Choroid plexus epithelial cell (primary cell): Measurements from ENCODE around the gene PML.
"Not testable (repeated sequence)": the region's sequence is repeated elsewhere in the genome, so short reads cannot be mapped to it uniquely, and the experiment has no call there.

Experiments
- DNase-seq: peaks from one replicate; pipeline ENCODE4 v3.0.0-alpha.2; 2010; ENCODE audit warnings: low read depth
- H3K4me3 ChIP-seq: 2 replicates; pipeline ENCODE4 v1.5.1; 2011; ENCODE audit warnings: low read depth, mild to moderate bottlenecking, control low read depth, low read length, moderate library complexity
- TF ChIP-seq, protein P1 (sequence below): conservative IDR thresholded peaks from 2 replicates; pipeline ENCODE4 v1.5.1; 2011; ENCODE audit warnings: low read depth, mild to moderate bottlenecking, control low read depth, inconsistent platforms, low read length, moderate library complexity

PML gene

DNA sequence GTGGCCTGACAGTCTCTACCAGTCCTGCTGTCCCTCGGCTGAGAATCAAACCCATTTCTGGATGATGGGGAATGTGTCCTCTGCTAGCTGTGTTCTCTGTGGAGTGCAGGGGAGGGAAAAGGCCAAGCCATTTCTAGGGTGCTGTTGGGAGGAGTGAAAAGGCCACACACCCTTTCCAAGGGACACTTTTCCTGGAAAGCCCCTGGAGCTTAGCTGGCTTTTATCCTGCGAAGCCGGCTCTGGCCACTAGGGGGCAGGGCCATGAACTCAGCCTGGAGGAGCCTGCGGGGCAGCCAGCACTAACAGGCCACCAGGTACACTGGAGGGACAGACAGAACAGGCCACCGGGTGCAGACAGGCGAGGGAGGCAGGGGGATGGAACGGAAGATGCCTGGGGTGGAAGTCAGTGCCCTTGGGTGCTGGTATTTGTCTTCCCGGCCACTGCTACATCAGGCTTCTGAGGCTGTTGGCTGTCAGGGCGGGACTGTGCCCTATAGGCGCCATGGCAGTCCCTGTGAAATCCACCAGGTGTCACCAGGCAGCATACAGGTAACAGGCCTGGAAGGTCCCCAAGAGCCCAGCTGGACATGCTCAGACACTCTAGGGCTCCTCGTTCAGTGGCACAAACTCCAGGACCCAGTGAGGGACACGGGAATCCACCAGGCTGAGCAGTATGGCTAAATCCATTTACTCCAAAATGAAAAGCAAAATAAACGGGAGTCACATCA is 71.3 kb downstream of the PML start:
- TF ChIP-seq, protein P1, sequence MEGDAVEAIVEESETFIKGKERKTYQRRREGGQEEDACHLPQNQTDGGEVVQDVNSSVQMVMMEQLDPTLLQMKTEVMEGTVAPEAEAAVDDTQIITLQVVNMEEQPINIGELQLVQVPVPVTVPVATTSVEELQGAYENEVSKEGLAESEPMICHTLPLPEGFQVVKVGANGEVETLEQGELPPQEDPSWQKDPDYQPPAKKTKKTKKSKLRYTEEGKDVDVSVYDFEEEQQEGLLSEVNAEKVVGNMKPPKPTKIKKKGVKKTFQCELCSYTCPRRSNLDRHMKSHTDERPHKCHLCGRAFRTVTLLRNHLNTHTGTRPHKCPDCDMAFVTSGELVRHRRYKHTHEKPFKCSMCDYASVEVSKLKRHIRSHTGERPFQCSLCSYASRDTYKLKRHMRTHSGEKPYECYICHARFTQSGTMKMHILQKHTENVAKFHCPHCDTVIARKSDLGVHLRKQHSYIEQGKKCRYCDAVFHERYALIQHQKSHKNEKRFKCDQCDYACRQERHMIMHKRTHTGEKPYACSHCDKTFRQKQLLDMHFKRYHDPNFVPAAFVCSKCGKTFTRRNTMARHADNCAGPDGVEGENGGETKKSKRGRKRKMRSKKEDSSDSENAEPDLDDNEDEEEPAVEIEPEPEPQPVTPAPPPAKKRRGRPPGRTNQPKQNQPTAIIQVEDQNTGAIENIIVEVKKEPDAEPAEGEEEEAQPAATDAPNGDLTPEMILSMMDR: peak; percentile 10
- DNase-seq, H3K4me3 ChIP-seq: not testable (repeated sequence)

DNA sequence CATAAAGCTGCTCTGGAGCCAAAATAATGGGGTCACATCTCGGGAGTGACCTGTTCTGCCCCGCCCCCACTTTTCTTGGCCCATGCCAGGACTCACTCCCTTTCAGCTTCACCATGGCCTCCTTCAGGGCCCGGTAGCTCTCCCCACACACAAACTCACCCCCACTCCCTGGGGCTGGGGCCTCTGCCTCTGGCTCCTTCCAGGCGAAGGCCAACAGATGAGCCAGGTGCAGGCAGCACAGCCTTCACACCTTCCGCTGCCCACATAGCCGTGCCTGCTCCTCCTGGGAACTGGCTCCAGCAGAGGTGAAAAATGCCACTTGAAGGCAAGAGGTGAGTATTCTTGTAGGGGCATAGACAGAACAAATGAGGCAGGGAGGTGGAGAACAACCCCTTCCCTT is 77.1 kb downstream of the PML start:
- not testable (repeated sequence) for DNase-seq, H3K4me3 ChIP-seq

DNA sequence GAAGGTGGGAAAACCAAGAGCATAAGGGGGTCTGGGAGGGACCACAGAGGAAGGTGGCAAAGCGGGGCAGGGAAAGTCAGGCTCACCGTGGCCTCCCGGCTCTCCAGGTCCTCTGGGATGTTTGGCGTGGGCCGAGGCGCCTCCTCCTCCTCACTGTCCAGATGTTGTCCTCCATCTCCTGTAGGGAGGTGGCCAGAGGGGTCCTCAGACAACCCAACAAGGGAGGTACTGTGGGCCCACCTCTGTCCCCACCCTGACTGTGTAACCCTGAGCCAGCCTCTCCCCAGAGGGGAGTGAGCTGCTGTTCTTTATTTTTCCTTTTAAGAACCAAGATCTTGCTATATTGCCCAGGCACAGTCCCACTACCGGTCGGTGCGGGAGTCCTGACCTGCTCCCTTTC is 77.6 kb downstream of the PML start:
- DNase-seq, H3K4me3 ChIP-seq: not testable (repeated sequence)

DNA sequence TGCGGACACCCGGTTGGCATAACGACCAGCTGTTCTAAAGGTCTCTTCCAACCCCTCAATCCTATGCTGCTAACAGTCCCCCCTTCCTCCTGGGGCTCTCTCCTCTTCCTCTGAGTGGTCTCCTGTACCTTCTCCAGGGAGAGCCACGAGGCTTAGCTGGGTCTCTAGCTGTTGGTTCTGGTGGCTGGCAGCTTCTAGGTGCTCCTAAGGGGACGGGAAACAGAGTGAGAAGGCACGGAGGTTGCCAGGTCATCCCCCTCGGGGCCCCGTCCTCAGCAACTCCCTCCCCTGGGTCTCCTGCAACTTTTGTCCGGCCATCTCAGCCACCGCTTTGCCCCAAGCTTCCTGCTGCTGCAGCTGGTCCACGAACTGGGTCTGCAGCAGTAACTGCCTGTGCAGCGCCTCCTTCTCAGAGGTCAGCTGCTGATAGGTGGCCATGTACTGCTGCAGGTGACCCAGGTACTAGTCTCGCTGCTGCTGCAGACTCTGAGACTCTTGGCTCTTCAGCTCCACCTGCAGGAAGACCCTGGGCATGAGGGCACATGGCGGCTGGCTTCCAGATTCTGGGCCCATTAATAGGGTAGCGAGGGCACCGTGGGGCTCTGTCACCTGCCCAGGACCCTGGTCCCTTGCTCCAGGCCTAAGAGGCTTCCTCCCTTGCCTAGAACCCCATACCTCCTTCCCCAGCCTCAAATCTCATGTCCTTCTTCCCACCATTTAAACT is 78.3 kb downstream of the PML start:
- DNase-seq, H3K4me3 ChIP-seq: not testable (repeated sequence)
- TF ChIP-seq, protein P1: peak; percentile 38

DNA sequence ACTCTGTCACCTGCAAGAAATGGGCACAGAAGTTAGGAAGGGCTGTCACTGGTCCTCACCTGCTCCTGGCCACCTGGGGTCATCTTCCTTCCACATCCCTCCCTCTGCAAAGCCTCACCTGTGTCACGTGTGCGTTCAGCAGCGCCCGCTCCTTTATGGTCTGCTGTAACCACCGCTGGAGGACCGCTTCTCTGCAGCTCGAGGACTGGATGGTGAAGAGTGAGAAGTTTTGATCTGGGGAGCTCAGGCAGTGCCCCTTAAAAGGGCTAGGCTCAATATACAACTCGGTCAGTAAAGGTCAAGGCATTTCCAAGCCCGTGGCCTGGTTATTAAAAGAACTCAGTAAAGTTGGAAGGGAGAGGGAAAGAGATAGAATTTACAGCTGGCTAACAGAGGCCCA is 81.3 kb downstream of the PML start:
- not testable (repeated sequence) for DNase-seq, H3K4me3 ChIP-seq

DNA sequence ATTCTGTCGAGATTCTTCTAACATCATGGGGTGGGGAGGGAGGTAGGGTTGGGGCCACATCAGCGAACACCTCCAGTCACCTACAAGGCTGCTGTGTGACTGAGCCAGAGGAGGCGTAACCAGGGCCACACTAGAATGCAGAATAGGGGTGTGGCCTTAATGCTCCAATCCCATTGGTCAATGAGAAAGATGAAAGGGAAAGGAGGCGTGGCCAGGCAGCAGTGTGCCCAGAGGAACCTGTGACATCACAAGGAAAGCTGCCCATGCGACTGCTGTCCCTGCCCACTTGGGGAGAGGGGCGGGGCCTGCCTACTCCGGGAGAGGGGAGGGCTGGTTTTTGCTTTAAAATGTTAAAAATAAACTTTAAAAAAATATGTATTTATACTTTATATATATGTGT is 87.9 kb downstream of the PML start, which contains the start of gene GOLGA6A:
TSS of gene GOLGA6A (minus strand) at position 101 of the 400 bp plus-strand sequence. CDS start at position 60, 41 bp downstream.
- not testable (repeated sequence) for DNase-seq, H3K4me3 ChIP-seq

DNA sequence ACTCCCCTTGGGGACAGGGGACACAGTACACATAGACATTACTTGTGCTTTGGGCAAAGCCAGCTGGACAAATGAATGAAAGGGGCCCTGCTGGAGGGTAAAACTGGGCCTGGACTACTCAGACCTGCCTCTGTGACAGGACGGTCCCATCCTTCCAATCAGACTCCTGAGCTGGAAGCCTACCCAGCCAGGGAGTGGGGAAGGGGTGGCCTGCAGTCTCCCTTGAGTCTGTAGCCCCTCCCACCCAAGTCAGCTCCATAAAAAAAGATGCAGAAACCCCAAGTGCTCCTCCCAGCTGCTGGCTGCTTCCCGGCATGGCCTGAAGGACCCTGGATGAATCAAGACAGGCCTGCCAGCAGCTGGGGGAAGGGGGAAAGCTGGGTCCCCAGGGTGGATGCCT is 100.1 kb downstream of the PML start:
- H3K4me3 ChIP-seq, DNase-seq: not testable (repeated sequence)

DNA sequence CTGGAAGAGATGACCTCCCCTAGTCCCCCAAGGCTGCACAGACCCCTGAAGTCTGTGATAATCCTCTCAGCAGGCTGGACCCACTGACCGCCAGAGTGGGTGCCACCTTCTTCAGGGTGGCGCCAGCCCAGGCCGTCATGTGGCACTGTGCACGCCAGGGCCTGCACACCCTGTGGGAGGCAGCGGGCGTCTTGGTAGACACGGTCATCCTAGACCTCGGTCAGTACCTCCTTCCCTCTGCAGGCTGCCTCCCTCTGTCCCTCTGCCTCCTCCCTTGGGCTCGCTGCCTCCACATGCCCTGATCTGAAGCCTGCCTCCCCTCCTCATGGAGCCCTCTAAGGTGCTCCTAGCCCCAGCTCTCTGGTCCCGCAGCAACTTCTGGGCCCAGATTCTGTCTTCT is 101.1 kb downstream of the PML start:
- not testable (repeated sequence) for DNase-seq, H3K4me3 ChIP-seq

DNA sequence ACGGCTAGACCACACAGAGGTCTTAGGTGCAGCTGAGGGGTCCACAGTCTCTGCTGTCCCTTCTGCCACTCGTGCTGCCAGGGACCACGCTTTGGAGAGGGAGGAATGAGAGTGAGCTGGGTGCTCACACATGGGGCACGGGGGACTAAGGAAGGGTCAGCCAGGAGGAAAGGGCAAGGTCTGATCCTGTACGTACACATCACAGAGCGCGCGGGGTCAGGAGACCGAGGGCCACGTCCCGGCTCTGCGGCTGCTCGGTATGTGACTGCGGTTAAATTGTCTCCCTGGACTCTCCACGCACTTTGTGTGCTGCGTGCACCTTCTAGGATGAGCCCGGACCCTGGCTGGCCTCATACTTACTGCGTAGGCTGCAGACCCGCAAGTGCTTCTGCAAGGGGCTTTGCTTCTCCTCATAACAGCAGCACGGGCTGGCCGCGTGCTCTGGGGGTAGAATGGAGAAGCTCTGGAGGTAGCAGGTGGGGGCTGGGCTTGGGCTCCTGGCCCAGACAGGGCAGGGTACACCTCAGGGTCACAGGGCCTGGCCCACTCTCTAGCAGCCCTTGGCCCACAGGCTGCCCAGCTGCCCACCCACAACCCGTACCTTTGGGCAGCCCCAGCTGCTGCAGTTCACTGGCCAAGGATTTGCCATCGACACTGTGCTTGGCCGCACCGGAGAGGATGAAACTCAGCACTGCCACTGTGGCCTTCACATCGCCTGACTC is 102.4 kb downstream of the PML start:
- not testable (repeated sequence) for H3K4me3 ChIP-seq, DNase-seq
